ENCODE data around the gene POLR3E.

The POLR3E gene

GRCh38 chr16:22333457-22333994, 36.3 kb downstream of the POLR3E start:
- no peak overlapping the region for H3K4me3 ChIP-seq (ENCODE audit: low read depth, low read length)
- DNase-seq (ENCODE audit: low read depth): no peak
- TF ChIP-seq CTCF (IDR thresholded peaks at IDR 0.05; ENCODE audit: insufficient read depth, low read depth, low read length, missing control alignments): no peak

GRCh38 chr16:22335668-22336246, 38.5 kb downstream of the POLR3E start:
- H3K4me3 ChIP-seq (ENCODE audit: low read depth, low read length): no peak overlapping the region
- DNase-seq (ENCODE audit: low read depth): no peak
- TF ChIP-seq CTCF (IDR thresholded peaks at IDR 0.05; ENCODE audit: insufficient read depth, low read depth, low read length, missing control alignments): no peak

- TF ChIP-seq CTCF (IDR thresholded peaks at IDR 0.05; ENCODE audit: insufficient read depth, low read depth, low read length, missing control alignments): no peak
- H3K4me3 ChIP-seq (ENCODE audit: low read depth, low read length): no peak overlapping the region
- DNase-seq (ENCODE audit: low read depth): no peak
Measured at GRCh38 chr16:22336581-22336980, 39.4 kb downstream of the POLR3E start.

- no peak for TF ChIP-seq CTCF (IDR thresholded peaks at IDR 0.05; ENCODE audit: insufficient read depth, low read depth, low read length, missing control alignments)
- H3K4me3 ChIP-seq (ENCODE audit: low read depth, low read length): no peak overlapping the region
- no peak for DNase-seq (ENCODE audit: low read depth)
Measured at GRCh38 chr16:22337045-22337444, 39.8 kb downstream of the POLR3E start.

GRCh38 chr16:22337849-22338635, 40.8 kb downstream of the POLR3E start:
- DNase-seq (ENCODE audit: low read depth): no peak
- TF ChIP-seq CTCF (IDR thresholded peaks at IDR 0.05; ENCODE audit: insufficient read depth, low read depth, low read length, missing control alignments): no peak
- H3K4me3 ChIP-seq (ENCODE audit: low read depth, low read length): no peak overlapping the region

GRCh38 chr16:22340945-22341344, 43.7 kb downstream of the POLR3E start:
- no peak overlapping the region for H3K4me3 ChIP-seq (ENCODE audit: low read depth, low read length)
- no peak for TF ChIP-seq CTCF (IDR thresholded peaks at IDR 0.05; ENCODE audit: insufficient read depth, low read depth, low read length, missing control alignments)
- DNase-seq (ENCODE audit: low read depth): no peak
